HG03469 (cell line): ENCODE results near the gene C1orf159.
"Not testable (repeated sequence)": the region's sequence is repeated elsewhere in the genome, so short reads cannot be mapped to it uniquely, and the experiment has no call there.

ENCODE experiments used
- ATAC-seq: cut with Tn5 transposase; IDR thresholded peaks from one replicate; pipeline ENCODE4 v1.9.1; 2021; ENCODE audit warnings: mild to moderate bottlenecking, moderate library complexity, moderate number of reproducible peaks; ENCODE audit not compliant: unreplicated experiment

C1orf159 gene

GRCh38 chr1:1150100-1150499, 34.2 kb upstream of the C1orf159 start:
- no peak for ATAC-seq

- ATAC-seq, result no peak
These were observed 33.5 kb upstream of the C1orf159 start for GRCh38 chr1:1149416-1149815.

- no peak for ATAC-seq
These were observed 32.7 kb upstream of the C1orf159 start for GRCh38 chr1:1148569-1148968.

DNA sequence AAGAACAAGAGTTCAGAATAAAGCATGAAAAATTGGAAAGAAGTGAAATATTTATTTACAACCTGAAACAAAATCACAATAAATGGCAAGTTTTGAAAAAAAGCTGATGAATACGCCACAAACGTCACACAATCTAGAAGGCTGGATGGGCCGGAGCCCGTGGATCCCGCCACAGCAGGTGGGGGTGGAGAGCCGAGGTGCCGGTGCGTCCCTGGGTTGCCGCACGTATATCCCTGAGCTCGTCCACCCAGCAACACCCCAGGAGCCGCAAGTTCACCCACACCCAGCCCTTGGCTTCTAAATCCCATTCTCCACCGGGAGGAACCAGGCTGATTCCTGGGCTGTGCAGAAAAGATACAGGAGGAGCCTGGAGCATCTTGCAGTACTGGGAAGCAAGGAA, 32.2 kb upstream of the C1orf159 start:
- ATAC-seq, result no peak

GRCh38 chr1:1146596-1146995, 30.7 kb upstream of the C1orf159 start:
- no peak for ATAC-seq

GRCh38 chr1:1146026-1146425, 30.1 kb upstream of the C1orf159 start:
- ATAC-seq, result no peak

DNA sequence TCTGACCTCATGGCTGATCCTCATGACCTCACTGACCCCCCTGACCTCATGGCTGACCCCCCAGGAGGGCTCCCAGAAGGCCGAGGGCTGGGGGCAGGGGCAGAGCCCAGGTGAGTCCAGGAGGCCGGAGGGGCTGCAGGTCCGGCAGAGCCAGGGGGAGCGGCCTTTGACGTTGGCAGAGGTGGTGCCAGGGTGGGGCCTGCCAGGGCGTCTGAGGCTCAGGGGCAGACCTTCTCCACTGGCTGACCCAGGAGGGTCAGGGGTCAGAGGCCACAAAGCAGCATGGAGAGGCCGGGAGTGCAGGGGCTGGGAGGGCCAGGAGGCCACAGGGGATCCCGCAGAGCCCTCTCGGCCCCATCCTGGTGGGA, 29.6 kb upstream of the C1orf159 start:
- no peak for ATAC-seq

DNA sequence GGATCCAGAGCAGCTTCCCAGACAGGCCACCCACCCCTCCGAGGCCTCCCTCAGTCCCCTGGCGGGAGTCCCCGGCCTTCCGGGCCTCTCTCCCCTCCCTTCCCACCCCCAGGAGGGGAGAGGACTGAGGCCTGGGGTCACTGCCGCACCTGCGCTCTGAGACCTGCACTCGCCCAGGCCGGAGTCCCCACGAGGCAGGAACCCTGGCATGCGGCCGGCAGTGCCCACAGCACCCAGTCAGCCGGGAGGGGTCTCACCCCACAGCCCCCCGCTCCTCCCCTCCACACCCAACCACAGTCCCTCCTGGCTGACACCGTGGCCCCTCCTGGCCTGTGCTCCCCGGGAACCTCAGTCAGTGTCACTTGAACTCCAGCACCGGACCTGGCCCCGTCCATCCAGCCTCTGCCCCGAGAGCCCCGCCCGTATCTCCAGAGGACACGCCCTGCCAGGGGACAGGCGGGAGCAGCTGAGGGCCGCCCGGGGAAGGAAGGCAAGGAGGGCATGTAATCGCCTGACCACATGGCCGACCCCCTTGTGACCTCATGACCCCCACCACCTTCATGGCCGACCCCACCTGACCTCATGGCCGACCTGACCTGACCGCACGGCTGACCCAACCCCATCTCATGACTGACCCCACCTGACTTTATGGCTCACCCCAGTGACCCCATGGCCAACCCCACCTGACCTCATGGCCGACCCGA, 29.1 kb upstream of the C1orf159 start:
- no peak for ATAC-seq

GRCh38 chr1:1144122-1144842, 28.4 kb upstream of the C1orf159 start:
- ATAC-seq, result no peak

GRCh38 chr1:1143636-1144035, 27.7 kb upstream of the C1orf159 start:
- ATAC-seq, result no peak

- no peak for ATAC-seq
These were observed 27.0 kb upstream of the C1orf159 start for GRCh38 chr1:1142844-1143243.

- ATAC-seq, result not testable (repeated sequence)
These were observed 26.5 kb upstream of the C1orf159 start for GRCh38 chr1:1142352-1142751.

- no peak for ATAC-seq
These were observed 26.0 kb upstream of the C1orf159 start for GRCh38 chr1:1141911-1142250.

DNA sequence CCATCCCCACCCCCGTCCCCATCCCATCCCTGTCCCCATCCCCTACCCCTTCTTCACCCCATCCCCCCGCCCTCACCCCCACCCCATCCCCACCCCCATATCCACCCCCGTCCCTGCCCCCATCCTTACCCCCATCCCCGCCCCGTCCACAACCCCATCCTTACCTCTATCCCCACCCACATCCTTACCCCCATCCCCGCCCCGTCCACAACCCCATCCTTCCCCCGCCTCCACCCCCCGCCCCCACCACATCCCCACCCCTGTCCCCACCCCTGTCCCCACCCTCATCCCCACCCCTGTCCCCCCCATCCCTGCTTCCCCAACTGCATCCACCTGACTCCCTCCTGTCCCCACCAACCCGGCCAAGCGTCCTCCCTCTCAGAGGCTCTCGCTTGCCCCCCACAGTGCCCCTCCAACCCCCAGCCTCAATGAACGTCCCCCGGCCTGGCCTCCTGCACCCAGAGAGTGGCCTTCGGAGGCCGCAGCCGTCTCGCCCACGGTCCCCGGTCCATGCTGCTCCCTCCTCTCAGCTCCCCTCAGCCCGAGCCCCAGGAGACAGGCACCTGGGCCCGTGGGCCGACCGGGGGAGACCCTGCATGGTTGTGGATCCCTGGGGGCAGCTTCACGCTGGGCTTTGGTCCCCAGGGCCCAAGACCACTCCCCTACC, 25.5 kb upstream of the C1orf159 start:
- no peak for ATAC-seq

- ATAC-seq, result no peak
These were observed 24.8 kb upstream of the C1orf159 start for GRCh38 chr1:1140673-1141072.

- no peak for ATAC-seq
These were observed 21.6 kb upstream of the C1orf159 start for GRCh38 chr1:1137256-1138045.

DNA sequence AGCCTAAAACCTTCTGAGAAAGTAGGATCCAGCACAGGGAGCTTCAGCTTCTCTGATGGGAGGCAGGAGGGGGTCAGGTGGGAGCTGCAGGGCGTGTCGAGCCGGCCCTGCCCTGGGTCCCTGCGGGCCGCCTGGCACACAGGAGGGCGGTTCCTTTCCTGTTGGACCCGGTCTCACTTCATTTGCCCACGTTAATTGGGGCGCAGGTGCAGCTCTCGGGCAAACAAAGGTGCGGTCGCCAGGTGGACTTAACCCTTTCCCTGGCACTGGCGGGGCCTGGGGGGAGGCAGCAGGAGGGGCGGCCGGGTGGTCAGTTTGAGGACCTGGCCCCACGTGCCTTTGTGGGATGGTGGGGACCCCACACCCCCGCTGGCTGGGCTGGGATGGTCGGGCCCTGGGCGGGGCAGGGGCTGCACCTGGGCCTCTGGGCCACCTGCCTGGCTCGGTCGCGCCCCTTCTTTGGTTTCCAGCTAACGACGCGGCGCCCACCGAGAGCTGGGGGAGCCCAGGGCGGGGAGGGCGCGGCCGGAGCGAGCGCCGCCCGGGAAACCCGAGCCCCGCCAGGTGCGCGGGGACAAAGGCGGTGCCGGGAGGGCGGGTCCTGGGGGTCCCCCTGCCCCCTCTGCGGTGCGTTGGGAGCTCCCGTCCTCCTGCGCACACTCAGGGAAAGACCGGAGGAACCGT, 20.8 kb upstream of the C1orf159 start:
- no peak for ATAC-seq

- no peak for ATAC-seq
These were observed 19.6 kb upstream of the C1orf159 start for GRCh38 chr1:1135339-1136136.

DNA sequence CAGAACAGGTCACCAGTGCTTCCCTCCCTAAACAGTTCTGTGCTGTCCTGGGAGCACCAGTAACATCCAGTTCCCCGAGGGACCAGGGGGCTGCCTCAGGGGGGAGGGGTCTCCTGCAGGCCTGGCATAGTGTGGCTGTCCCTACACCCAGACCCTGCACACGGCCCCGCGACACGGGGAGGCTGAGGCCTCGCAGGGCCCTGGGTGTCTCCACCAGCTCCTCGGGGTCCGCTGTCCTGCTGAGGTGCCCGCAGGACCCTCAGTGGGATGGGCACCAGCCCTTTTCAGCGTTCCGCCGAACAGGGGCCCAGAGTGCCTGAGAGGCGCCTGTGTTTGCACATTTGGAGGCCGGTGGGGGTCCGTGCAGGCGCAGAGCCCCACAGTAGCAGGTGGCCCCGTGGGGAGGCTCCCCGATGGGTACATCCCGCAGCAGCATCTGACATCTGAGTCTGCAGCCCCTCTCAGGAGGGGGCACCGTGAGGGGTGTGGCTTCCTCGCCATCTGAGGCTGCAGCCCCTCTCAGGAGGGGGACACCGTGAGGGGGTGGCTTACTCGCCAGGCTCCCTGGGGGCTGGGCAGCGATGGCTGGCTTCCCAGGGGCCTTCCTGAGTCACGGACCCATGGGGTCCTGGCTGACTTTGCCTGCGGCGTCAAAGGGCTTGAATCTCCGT, 18.5 kb upstream of the C1orf159 start:
- no peak for ATAC-seq
